Gastrocnemius medialis (tissue), 4 donors: ENCODE results near the gene NPAS3. TPM values are rescaled to one million over a fixed set of nuclear protein-coding genes. Genes with fewer than 3 reads are reported as not detected.

Experiments
- ATAC-seq, 2 donors: fragments of 150-250 bp; one replicate each; pipeline ENCODE4 v1.9.1; 2016
- DNase-seq, 2 donors: peaks; one replicate each; pipeline ENCODE4 v3.0.0-alpha.2; 2019
- H3K27ac ChIP-seq, 4 donors: fragments of 200-600 bp; sonication (generic); 1 replicate in 1 of 4; 2 replicates in 3 of 4; pipeline ENCODE4 v1.5.1; 2016 to 2018; ENCODE audit warnings: mild to moderate bottlenecking in 2 of 4, moderate library complexity in 1 of 4
- H3K27me3 ChIP-seq, 3 donors: fragments of 200-600 bp; sonication (generic) in 2 of 3; 1 replicate in 1 of 3; 2 replicates in 2 of 3; pipeline versions ENCODE4 v1.5.1 to v1.6.0; 2016 to 2019; ENCODE audit warnings: mild to moderate bottlenecking in 1 of 3, moderate library complexity in 1 of 3
- H3K36me3 ChIP-seq, 2 donors: fragments of 200-600 bp; sonication (generic) in 1 of 2; one replicate each; pipeline ENCODE4 v1.5.1; 2017 to 2018
- H3K4me1 ChIP-seq, 2 donors: fragments of 200-600 bp; sonication (generic) in 1 of 2; one replicate each; pipeline ENCODE4 v1.5.1; 2016 to 2017; ENCODE audit warnings: mild to moderate bottlenecking in 2 of 2
- H3K4me3 ChIP-seq, 4 donors: fragments of 200-600 bp; sonication (generic) in 3 of 4; 1 replicate in 1 of 4; 2 replicates in 3 of 4; pipeline ENCODE4 v1.5.1; 2016 to 2019; ENCODE audit warnings: mild to moderate bottlenecking in 2 of 4
- H3K9me3 ChIP-seq, 3 donors: fragments of 200-600 bp; sonication (generic) in 2 of 3; 1 replicate in 1 of 3; 2 replicates in 2 of 3; pipeline ENCODE4 v1.5.1; 2016 to 2019
- POLR2A ChIP-seq, 2 donors: fragments of 450-650 bp; IDR thresholded peaks; one replicate each; pipeline ENCODE4 v1.6.1; 2017; ENCODE audit warnings: antibody characterized with exemption in 2 of 2, mild to moderate bottlenecking in 2 of 2, moderate library complexity in 2 of 2
- in situ Hi-C, 4 donors: fragments of 200-750 bp; cut with MboI; loops; one replicate each; pipeline versions ENCODE4 v1.15.0 to v1.8.0; 2017; ENCODE audit warnings: low sequenced_read_pairs in 4 of 4
- intact Hi-C: fragments of 100-400 bp; cut with DNase I; formaldehyde crosslinking; loops from one replicate; pipeline ENCODE4 v1.15.1; 2023; ENCODE audit warnings: low total_unique reads
- total RNA-seq, 4 donors: library from RNA; depleted of rRNA; stranded (reverse); fragments of >200 nt; gene quantifications; one replicate each; pipeline versions ENCODE4 v1.1.0 to v1.2.3, GENCODE V29; 2016
- TF ChIP-seq, protein P1 (sequence below), 5 experiments: fragments of 450-650 bp in 3 of 5; fragments of 200-600 bp in 2 of 5; sonication (generic) in 2 of 5; IDR thresholded peaks in 4 of 5; conservative IDR thresholded peaks in 1 of 5; 1 replicate in 4 of 5; 2 replicates in 1 of 5; pipeline ENCODE4 v1.5.1; 2016 to 2019; ENCODE audit warnings: antibody characterized with exemption in 5 of 5, mild to moderate bottlenecking in 3 of 5, moderate library complexity in 3 of 5

NPAS3 gene
- total RNA-seq, 4 donors from 2014 or later = 0.82 to 1.00 TPM; not detected in 2

DNA sequence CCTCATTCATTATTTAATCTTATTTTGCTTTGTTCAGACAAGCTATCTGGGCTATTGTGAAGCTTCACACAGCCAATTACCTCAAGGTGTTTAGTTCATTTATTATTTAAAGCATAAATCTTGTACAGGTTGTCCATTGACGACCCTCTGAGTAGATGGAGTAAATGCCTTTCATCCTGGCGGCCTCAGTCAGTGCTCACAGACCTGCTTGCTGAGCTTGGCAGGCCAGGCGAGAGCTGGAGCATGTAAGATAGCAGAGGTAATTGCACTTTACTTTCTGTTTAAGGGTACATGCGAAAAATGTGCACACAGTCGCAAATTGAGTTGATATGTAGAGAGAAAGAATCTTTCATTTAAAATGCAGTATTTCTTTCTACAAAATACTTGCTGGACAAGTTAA is 224.4 kb downstream of the NPAS3 start:
- DNase-seq (no peak), ATAC-seq (no peak)
- H3K4me3 ChIP-seq = no peak overlapping the region
- H3K9me3 ChIP-seq = no peaks in the 10 kb centered on the region
- intact Hi-C loops = no loop called here
- H3K4me1 ChIP-seq = no peaks in the 10 kb centered on the region
- no peaks in the 10 kb centered on the region for H3K36me3 ChIP-seq
- no peaks in the 10 kb centered on the region for H3K27me3 ChIP-seq
- TF ChIP-seq POLR2A (IDR thresholded peaks at IDR 0.05) = no peak
- TF ChIP-seq, protein P1, sequence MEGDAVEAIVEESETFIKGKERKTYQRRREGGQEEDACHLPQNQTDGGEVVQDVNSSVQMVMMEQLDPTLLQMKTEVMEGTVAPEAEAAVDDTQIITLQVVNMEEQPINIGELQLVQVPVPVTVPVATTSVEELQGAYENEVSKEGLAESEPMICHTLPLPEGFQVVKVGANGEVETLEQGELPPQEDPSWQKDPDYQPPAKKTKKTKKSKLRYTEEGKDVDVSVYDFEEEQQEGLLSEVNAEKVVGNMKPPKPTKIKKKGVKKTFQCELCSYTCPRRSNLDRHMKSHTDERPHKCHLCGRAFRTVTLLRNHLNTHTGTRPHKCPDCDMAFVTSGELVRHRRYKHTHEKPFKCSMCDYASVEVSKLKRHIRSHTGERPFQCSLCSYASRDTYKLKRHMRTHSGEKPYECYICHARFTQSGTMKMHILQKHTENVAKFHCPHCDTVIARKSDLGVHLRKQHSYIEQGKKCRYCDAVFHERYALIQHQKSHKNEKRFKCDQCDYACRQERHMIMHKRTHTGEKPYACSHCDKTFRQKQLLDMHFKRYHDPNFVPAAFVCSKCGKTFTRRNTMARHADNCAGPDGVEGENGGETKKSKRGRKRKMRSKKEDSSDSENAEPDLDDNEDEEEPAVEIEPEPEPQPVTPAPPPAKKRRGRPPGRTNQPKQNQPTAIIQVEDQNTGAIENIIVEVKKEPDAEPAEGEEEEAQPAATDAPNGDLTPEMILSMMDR (IDR thresholded peaks at IDR 0.05 in 4 of 5, conservative IDR thresholded peaks at IDR 0.05 in 1 of 5) = no peak
- H3K27ac ChIP-seq = no peak overlapping the region
- in situ Hi-C loops = no loop called here

DNA sequence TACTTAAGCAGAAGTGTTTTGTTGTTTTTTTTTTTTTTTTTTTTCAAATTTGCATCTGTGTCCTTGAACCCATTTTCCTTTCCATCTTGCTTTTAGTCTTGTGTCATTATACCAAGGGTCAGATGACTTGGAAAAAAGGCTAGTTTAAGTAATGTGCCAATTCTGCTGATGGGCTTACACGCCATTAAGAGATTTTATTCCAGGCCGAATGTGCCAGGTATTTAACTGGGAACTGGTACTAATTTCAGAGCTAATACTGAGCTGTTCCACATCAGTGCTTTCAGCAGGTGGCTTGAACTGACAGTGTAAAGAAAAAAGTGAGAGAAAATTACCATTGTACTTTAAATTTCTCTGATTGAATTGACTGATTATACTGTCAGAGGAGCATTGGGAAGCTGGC is 224.9 kb downstream of the NPAS3 start:
- DNase-seq (no peak), ATAC-seq (no peak)
- H3K4me1 ChIP-seq = no peaks in the 10 kb centered on the region
- TF ChIP-seq POLR2A (IDR thresholded peaks at IDR 0.05) = no peak
- TF ChIP-seq, protein P1 (IDR thresholded peaks at IDR 0.05 in 4 of 5, conservative IDR thresholded peaks at IDR 0.05 in 1 of 5) = no peak
- no peaks in the 10 kb centered on the region for H3K36me3 ChIP-seq
- intact Hi-C loops = no loop called here
- no peak overlapping the region for H3K27ac ChIP-seq
- in situ Hi-C loops = no loop called here
- H3K27me3 ChIP-seq = no peaks in the 10 kb centered on the region
- no peaks in the 10 kb centered on the region for H3K9me3 ChIP-seq
- no peak overlapping the region for H3K4me3 ChIP-seq

DNA sequence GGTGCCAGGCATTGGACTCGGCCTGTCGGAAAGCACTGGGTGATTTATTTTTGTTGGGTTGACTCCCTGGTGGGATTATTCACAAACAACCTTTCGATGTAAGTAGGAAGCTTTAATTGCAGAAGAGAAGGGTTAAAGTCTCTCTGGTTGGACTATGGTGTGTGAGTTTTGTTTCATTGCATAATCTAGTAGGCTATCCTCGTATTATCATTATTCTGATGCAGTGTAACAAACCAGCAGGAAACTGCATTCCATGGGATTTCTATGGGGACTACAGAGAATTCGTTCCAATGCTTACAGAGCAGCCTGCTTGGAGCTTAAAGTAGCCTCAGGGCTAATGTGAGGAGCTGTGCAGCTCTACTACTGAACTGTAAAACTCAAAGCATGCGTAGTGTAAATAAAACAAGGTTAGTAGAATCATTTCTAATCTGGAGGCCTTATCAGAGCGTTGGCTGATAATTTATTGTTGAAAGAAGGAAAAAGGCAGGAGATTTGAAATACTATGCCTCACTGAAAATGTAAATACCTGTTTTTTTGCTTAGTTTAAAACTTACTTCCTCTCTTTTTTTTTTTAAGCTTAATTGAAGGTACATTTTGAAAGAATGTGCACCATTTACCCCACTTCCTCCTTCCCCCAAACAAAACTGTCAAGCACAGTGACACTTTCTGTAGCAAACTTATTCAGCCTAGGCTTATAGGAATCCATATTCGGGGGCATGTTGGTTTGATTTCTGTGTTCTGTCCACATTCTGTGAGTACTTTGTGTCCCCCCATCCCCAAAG is 226.7 kb downstream of the NPAS3 start:
- Histone ChIP-seq H3K36me3 (no peaks in the 10 kb centered on the region), H3K9me3 (no peaks in the 10 kb centered on the region), H3K27me3 (no peaks in the 10 kb centered on the region), H3K27ac (no peak overlapping the region), H3K4me1 (no peaks in the 10 kb centered on the region), H3K4me3 (no peak overlapping the region)
- intact Hi-C loops = no loop called here
- no peak for TF ChIP-seq POLR2A (IDR thresholded peaks at IDR 0.05)
- TF ChIP-seq, protein P1 (IDR thresholded peaks at IDR 0.05 in 4 of 5, conservative IDR thresholded peaks at IDR 0.05 in 1 of 5) = no peak
- in situ Hi-C loops = no loop called here
- DNase-seq (no peak), ATAC-seq (no peak)

DNA sequence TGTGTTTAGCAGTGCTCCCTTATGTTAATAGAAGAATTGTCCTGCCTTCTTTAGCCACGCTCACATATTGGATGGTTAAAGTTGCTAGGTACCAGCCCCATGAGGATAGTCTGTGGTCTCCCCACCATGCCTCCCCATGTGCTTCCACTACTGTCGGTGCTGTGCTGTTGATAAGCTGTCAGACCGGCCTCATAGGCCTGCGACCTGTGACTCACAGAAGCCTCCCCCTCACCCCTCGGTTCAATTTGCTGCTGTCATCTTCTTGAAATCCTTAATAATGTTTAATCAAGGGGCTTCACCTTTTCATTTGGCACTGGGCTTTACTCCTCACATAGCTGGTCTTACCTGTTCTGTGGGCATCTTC is 227.2 kb downstream of the NPAS3 start:
- no peak for ATAC-seq

More for the DNA sequence above, 227.2 kb downstream of the NPAS3 start:
- in situ Hi-C loops = no loop called here
- Histone ChIP-seq H3K36me3 (no peaks in the 10 kb centered on the region), H3K9me3 (no peaks in the 10 kb centered on the region), H3K27me3 (no peaks in the 10 kb centered on the region), H3K4me1 (no peaks in the 10 kb centered on the region), H3K27ac (no peak overlapping the region), H3K4me3 (no peak overlapping the region)
- TF ChIP-seq, protein P1 (IDR thresholded peaks at IDR 0.05 in 4 of 5, conservative IDR thresholded peaks at IDR 0.05 in 1 of 5) = no peak
- no peak for TF ChIP-seq POLR2A (IDR thresholded peaks at IDR 0.05)
- intact Hi-C loops = no loop called here
- no peak for DNase-seq
